ENCODE measurements around the gene ACSS1. TPM values are rescaled to one million over a fixed set of nuclear protein-coding genes. Genes with fewer than 3 reads are reported as not detected.

Gene ACSS1
- total RNA-seq, 1 donor from 2014 or later: 19.7 TPM

Small RNA genes lying within 50 kb of the gene (small RNA-seq; reads per million reads assigned to genes)
- not detected for gene RNU6-1257P (ENCODE audit: low replicate concordance)

Other genes starting within 250 kb of the ACSS1 start
- 9.4 TPM for gene CST7, start 108.9 kb downstream of the ACSS1 start, total RNA-seq
- gene APMAP, start 65.4 kb downstream of the ACSS1 start, total RNA-seq: 62.8 TPM
- 0.10 TPM for gene VSX1, start 24.0 kb upstream of the ACSS1 start, total RNA-seq
- 20.3 TPM for gene ENTPD6, start 137.6 kb upstream of the ACSS1 start, total RNA-seq
- 23.7 TPM for gene PYGB, start 189.9 kb upstream of the ACSS1 start, total RNA-seq

All from skin of body (tissue), 2 donors.